ENCODE results near the gene THAP3.
"Not testable (repeated sequence)": the region's sequence is repeated elsewhere in the genome, so short reads cannot be mapped to it uniquely, and the experiment has no call there.

THAP3 gene

DNA sequence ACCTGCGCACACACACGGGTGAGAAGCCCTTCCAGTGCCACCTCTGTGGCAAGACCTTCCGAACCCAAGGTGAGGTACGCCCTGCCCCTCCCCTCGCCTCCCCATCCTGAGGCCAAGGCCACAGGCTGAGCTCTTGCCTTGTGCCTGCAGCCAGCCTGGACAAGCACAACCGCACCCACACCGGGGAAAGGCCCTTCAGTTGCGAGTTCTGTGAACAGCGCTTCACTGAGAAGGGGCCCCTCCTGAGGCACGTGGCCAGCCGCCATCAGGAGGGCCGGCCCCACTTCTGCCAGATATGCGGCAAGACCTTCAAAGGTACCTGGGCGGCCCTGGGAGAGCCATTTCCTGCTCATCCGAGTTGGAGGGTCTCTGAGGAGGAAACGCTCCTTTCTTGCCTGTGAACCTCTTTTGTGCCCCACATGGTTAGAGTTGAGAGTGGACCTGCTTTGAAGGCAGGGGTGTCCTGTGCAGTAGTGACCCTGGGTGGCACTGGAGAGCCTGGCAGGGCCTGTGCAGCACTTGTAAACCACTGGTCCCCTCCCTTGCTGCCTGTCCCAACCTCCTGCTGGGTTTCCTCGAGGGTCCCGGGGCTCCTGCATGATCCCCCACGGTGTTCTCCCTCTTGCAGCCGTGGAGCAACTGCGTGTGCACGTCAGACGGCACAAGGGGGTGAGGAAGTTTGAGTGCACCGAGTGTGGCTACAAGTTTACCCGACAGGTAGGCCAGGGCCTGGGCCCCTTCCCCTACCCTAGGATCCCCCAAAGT is 36.4 kb upstream of the THAP3 start:
- no peak for DNase-seq
- intact Hi-C loops (cut with DNase I) = no loop called here

DNA sequence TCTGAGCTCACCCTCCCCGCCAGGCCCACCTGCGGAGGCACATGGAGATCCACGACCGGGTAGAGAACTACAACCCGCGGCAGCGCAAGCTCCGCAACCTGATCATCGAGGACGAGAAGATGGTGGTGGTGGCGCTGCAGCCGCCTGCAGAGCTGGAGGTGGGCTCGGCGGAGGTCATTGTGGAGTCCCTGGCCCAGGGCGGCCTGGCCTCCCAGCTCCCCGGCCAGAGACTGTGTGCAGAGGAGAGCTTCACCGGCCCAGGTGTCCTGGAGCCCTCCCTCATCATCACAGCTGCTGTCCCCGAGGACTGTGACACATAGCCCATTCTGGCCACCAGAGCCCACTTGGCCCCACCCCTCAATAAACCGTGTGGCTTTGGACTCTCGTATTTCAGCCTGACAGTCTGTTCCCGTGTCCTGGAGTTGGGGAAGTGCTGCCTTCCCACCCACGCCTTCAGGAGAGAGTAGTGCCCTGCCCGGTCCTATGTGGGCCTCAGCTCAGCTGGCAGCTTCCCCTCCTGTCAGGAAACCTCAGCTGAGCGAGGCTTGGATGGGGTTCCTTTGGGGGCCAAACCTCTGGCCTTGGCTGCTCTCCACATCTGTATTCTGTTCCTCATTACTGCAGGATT is 35.7 kb upstream of the THAP3 start:
- DNase-seq = no peak

DNA sequence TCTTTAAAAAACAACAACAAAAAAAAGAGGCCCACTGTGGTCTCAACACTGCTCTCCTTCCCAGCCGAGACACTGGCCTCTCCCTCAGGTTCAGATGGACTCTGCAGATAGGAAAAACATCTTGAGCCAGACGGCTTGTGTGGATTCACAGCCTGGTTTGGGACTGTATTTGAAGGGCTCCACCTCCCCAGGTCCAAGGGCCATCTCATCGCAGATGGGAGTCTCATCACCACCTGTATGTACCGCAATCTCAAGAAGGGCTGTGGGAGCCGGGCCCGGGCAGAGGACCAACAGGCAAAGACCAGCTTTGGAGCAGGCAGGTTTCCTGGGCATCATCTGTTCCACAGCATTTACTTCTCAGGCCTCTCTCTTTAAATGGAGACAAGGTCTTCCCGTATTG is 34.6 kb upstream of the THAP3 start:
- DNase-seq = no peak
- intact Hi-C loops (cut with DNase I) = no loop called here

More for the DNA sequence above, 35.7 kb upstream of the THAP3 start:
- intact Hi-C loops (cut with DNase I) = no loop called here

DNA sequence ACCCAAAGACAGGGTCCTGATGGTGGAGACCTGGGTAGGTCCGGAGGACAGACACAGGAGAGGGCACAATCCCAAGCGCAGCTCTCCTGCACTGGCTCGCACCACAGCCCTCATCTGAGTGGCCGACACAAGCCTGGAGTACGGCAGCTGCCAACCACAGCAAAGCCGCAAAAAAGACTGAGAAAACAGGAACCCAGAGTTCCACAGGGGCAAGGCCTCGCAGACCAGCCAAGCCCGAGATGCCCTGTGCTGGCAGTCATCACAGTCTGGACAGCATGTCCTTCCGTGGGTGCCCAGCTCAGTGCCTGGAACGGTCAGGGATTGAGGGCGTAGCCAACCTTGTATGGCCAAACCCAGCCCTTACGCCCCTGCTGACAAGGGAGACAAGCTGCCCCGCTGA is 33.4 kb upstream of the THAP3 start:
- intact Hi-C loops (cut with DNase I) = no loop called here

DNA sequence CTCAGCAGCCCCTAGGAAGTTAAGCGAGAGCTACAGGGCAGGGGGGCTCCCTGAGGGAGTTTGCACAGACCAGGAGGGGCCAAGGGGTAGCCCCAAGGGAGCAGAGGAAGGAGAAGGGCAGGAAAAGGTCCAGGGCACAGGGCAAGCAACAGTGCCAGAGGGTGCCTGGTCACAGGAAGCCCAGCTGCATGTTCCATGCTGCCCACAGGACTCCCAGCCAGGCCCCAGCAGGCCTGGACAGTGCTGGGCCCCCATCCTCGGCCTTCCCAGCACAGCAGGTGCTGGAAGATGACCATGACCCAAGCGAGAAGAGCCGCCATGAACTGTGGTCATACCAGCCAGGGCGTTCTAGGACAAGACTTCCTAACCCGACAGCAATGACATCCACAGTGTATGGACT is 33.0 kb upstream of the THAP3 start:
- intact Hi-C loops (cut with DNase I) = no loop called here
- DNase-seq = no peak

More for the DNA sequence above, 33.4 kb upstream of the THAP3 start:
- peak in 25 of 42 donors; percentile 7 to 69 (median 48) for DNase-seq

DNA sequence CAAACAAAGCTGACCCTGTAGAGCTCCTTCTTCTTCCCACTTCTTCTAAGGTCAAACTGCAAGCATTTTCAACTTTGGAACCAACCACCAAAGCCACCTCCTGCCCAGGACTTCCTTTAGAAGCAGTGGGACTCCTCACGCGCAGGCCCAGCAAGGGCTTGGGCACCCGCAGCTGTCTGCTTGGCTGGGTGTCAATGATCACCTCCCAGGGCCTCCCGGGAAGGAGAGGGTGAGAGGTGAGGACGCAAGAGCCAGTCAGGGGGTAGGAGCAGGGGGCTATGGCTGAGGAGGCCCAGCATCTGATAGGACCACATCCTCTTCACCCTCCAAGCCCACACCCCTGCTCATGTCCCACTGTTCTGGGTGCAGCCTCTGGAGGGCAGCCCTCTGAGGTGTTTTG is 32.2 kb upstream of the THAP3 start:
- intact Hi-C loops (cut with DNase I) = no loop called here
- no peak for DNase-seq

DNA sequence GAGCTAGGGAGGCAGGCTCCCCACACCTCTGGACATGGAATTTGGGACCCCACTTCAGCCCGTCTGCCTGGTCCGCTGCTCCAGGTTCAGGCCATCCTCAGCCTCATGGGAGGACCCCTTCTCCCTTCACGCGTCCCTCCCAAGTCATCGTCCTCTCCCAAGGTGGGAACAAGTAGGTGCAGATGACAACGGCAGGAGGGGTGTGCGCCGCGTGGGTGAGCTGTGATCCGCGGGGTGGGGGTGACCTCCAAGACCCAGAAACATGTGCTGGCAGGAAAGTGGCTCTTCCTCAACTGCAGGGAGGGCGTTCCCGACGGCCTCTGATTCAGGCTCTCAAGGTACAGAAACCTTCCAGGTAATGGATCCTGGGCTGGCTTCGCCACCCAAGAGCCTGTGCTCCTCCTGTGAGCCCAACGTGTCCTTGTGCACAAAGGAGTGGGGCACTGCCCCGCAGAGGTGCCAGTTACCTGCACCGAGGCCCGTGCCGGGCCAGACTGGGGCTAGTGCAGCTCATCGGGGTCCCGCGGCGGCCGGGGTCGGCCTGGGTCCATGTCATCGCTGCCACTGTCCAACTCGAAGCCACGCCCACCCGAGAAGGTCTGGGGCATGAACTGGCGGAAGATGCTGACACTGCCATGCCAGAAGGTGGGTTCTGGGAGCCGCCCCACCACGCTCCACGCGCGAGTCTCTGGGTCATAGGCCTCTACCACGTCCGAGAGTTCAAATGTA is 31.6 kb upstream of the THAP3 start:
- intact Hi-C loops (cut with DNase I) = no loop called here
- DNase-seq = no peak

DNA sequence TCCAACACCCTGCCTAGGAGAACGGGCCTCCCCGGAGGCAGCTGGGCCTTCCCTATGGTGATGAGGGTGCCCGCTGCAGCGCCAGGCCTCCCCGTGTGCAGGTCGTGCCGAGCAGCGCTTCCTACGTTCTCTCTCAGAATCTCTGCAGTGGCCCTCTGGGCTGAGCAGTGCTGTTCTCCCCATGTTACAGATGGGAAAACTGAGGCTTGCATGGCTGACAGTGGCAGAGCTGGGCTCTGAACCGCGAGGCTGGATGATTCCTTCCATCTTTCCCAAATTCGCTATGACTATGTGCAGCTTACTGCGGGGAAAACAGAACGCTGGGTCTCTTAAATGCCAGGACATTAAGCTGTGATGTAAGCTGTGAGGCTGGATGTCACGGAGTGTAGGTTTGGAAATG is 30.9 kb upstream of the THAP3 start:
- DNase-seq = no peak
- intact Hi-C loops (cut with DNase I) = no loop called here

DNA sequence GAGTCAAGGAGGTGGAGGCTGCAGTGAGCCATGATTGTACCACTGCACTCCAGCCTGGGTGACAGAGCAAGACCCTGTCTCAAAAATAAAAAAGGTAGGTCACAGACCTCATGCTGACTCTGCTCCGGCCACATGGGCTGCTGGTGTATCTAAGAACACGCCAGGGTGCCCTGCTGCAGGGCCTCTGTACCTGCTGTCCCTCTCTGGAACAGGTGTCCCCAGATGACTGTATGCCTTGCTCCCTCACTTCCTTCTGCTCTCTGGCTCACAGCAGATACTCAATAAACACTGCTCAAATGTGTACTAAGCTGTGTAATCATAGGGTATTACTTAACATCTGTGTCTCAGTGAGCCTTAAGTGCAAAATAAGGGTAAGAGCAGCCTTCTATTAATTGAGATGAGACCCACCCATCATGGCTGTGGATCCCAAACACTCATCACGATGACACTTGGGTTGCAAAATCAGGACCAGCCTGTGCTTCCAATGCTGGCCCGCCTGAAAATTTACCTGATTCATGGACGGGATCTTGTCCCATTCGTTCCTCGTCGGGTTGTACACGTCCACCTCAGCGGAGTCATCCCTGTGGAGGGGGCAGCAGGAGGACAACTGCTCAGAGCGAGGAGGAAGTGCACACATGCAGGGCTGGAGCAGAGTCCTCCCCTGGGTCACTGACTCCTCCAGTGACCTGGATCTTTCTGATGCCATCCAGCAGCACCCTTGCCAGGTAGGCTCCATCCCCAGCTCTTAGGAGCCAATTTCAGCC is 29.5 kb upstream of the THAP3 start:
- intact Hi-C loops (cut with DNase I) = no loop called here
- DNase-seq = no peak

DNA sequence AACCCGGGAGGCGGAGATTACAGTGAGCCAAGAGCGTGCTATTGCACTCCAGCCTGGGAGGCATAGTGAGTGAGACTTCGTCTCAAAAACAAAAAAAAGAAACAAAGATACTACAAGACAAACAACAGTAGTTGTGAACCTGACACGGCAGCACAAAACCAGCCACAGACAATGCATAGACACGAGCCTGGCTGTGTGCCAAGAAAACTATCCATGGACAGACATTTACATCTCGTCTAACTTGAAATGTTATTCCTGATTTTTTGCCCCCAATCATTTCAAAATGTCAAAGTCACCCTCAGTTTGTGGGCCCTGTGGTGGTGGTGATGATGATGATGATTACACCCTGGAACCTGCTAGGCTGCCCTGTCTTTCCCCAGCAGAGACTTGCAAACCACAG is 28.3 kb upstream of the THAP3 start:
- peak in 5 of 42 donors; percentile 18 to 77 (median 39) for DNase-seq
- intact Hi-C loops (cut with DNase I) = no loop called here

DNA sequence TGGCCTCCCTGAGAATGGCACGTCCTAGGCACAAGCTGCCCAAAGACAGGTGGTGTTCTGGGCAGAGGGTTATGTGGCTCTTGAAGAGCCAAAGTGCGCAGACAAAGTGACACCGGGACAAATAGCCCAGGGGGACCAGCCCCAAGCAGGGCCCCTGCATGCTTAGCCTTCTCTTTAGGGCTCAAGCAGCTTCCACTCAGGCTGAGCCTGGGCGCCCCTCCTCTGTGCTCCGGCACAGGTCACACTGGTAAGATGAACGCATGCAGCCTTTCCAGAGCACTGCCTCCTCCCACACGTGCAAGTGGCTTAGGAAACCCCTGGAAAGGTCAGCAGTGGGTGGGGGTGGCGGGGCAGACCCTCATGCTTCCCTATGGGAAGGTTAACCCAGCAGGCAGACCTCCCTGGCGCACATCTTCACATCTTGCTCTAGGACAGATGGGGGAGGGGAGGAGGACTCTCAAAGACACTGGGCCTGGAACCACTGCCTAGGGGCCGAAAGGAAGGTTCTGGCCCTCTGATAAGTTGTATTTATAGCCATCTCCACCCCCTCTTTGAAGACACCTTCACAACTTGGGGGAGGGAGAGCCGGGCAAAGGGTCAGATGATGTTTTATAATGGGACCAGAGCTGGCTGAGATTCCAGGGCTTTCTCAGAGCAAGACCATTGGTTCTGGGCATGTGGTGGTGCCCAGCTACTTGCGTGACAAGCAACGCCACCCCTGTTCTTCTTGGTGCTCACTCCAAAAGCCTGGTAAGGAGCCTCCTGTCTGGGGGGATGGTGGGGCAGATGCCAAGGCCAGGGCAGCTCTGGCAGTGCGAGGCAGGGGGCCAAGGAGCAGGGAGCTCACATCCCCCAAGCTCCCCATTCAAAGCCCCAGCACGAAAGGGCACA is 27.5 kb upstream of the THAP3 start:
- intact Hi-C loops (cut with DNase I) = no loop called here
- no peak for DNase-seq

DNA sequence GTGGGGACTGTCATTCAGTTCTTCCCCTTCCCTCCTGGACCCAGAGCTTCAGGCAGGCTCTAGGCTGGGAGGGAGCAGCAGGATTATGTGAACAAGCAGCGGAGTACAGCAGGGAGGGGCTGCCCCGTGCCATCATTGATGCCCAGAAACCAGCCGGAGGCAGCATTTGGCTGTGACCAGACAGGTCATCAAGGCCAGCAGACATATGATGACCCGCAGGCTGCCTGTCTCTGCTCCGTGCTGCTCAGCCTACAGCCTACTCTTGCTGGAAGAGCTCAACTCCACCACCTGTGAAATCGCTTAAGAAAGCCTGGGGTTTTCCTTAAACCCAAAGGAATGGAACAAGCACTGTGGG is 26.9 kb upstream of the THAP3 start:
- intact Hi-C loops (cut with DNase I) = no loop called here
- no peak for DNase-seq

DNA sequence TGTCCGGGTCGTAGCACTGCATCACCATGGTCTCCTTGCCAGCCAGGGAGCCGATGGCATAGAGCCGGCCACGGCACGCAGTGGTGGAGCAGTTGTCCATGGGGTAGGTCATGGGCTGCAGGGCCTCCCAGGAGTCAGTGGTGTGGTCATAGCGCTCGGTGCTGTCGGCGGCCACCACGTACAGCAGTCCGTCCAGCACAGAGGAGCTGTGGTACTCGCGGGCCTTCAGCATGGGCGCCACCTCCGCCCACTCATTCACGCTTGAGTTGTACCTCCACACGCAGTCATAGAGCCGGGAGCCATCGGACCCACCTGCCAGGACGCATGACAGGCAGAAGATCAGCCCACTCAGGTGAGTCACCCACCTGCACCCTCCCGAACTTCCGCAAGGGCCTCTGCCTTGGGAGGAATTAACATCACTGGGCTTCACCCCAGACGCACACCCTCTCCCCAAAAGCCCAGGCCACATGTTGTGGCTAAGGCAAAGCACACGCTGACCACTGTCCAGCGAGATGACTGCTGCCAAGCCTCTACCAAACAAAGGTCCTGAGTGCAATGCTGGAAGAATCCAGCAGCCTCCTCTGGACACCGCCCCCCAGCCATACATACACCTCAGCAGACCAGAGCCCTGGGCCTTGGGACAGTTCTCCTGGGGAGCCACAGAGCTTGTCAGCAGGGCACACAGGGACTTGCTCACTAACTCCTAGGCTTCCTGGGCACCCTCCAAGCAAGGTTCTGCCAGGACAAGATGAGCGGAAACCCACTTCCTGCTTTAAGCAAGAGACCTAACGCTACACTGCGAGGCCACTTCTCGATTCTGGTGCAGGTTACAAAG is 25.3 kb upstream of the THAP3 start:
- DNase-seq = peak in 35 of 42 donors; percentile 32 to 82 (median 60)

DNA sequence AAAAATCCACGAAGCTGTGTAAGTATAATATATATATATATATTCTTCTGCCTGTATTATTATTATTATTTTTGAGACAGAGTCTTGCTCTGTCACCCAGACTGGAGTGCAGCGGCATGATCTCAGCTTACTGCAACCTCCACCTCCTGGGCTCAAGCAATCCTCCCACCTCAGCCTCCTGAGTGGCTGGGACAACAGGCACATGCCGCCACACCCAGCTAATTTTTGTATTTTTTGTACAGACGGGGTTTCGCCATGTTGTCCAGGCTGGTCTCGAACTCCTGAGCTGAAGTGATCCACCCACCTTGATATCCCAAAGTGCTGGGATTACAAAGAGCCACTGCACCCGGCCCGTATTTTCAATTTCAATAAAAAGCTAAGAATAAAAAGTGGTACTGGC is 24.7 kb upstream of the THAP3 start:
- not testable (repeated sequence) for DNase-seq
- intact Hi-C loops (cut with DNase I) = loop anchor here (10.0 kb wide), 1 partner anchor 45 kb away; the partner anchor contains the start of genes NOL9 and TAS1R1

More for the DNA sequence above, 25.3 kb upstream of the THAP3 start:
- intact Hi-C loops (cut with DNase I) = no loop called here

DNA sequence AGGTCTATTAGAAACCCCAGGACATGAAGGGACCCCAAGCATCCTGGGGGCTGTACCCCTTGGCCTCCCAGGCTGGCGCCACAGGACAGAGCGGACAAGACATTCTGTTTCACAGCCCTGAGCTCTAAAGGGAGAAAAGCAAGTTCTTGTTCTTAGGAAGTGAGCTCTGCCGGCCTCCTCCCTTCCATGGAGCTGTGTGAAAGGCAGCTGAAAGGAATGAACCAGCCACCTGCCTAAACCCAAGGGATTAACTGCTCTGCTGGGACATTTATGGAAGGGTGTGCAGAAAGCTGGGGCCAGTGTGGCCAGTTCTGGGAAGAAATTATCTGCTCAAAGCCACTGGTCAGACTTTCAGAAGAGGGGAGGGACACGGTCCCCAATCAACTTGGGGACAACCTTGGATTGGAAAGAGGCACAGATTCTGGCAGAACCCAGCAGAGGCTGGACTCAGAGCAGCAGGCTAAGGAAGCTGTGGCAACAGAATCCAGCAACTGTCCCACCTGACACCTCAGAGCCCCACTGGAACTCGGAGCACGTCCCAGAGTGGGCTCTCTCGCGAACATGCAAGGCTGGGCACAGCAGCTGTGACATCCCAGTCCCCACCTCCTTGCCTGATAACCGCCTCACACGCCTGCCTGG is 24.1 kb upstream of the THAP3 start:
- intact Hi-C loops (cut with DNase I) = loop anchor here (10.0 kb wide), 1 partner anchor 46 kb away; the partner anchor contains the start of genes NOL9 and TAS1R1
- peak in 5 of 42 donors; percentile 12 to 53 (median 22) for DNase-seq

DNA sequence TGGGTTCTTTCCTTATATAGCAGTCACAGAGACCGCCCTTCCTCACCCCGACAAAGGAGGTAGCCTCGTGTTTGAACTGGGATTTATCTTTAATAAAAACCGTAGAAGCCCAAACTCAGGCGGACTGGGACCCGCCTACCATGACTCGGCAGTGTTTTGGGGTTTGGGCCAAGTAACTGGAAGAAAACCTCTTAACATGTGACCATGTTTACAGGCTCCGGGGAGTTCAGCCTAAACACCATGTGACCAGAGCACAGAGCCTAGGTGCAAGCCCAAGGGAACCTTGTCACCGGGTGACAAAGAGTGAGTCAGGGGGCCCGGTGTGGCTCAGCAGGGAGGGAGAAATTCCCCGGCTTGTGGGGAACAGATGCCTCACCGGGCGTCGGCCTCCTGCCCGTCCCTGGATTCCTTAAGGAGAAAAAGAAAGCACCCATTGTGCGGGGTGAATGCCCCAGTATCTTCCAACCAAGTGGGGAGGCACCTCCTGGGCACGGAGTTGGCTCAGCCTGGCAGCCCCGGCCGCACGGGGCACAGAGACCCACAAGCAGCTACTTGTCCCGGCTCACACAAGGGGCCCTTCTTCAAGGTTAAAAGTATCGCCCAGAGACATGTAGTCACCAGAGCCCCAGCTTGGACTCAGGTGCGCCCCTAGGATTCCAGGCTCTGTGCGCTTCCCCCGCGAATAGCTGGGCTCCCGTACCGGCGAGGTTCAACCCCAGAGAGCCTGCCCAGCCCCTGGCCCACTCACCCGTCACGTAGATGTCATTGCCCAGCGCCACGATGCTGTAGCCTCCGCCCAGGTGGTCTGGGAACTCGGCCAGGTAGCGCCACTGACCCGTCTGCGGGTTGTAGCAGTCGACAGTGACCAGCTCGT is 23.4 kb upstream of the THAP3 start:
- intact Hi-C loops (cut with DNase I) = loop anchor here (10.0 kb wide), 1 partner anchor 46 kb away; the partner anchor contains the start of genes NOL9 and TAS1R1

More for the DNA sequence above, 23.4 kb upstream of the THAP3 start:
- peak in 41 of 42 donors; percentile 39 to 89 (median 72) for DNase-seq
